ENCODE measurements around the gene PKD1L1. TPM values are rescaled to one million over a fixed set of nuclear protein-coding genes. Genes with fewer than 3 reads are reported as not detected.

PKD1L1 gene
- total RNA-seq, 4 donors from 2014 or later: 0.18 to 0.83 (median 0.44) TPM

GRCh38 chr7:47807126-47807525 lies 141.1 kb downstream of the PKD1L1 start:
- no peak for TF ChIP-seq CTCF (IDR thresholded peaks at IDR 0.05)
- TF ChIP-seq POLR2A (IDR thresholded peaks at IDR 0.05): no peak
- Histone ChIP-seq H3K36me3 (no peaks in the 10 kb centered on the region), H3K9me3 (no peaks in the 10 kb centered on the region), H3K4me1 (peaks cover 0 to 6% (median 0%) of the 10 kb centered on the region in 4 donors), H3K4me3 (no peak overlapping the region), H3K27ac (peak overlapping the region in 2 of 4 donors; percentile 35 to 62), H3K27me3 (no peaks in the 10 kb centered on the region)
- DNase-seq: no peak

GRCh38 chr7:47806701-47807103 lies 141.6 kb downstream of the PKD1L1 start:
- DNase-seq: peak in 1 of 3 donors; percentile 58
- Histone ChIP-seq H3K36me3 (no peaks in the 10 kb centered on the region), H3K9me3 (no peaks in the 10 kb centered on the region), H3K4me3 (peak overlapping the region in 1 of 4 donors; percentile 13), H3K27ac (peak overlapping the region in 2 of 4 donors; percentile 35 to 62), H3K4me1 (peaks cover 0 to 6% (median 0%) of the 10 kb centered on the region in 4 donors), H3K27me3 (no peaks in the 10 kb centered on the region)
- TF ChIP-seq CTCF (IDR thresholded peaks at IDR 0.05) (no peak), POLR2A (IDR thresholded peaks at IDR 0.05) (no peak)

GRCh38 chr7:47804767-47805545 lies 143.3 kb downstream of the PKD1L1 start:
- TF ChIP-seq CTCF (IDR thresholded peaks at IDR 0.05): no peak
- no peak for TF ChIP-seq POLR2A (IDR thresholded peaks at IDR 0.05)
- DNase-seq: no peak
- Histone ChIP-seq H3K27me3 (no peaks in the 10 kb centered on the region), H3K27ac (no peak overlapping the region), H3K36me3 (no peaks in the 10 kb centered on the region), H3K9me3 (no peaks in the 10 kb centered on the region), H3K4me1 (peaks cover 0 to 6% (median 0%) of the 10 kb centered on the region in 4 donors), H3K4me3 (no peak overlapping the region)

GRCh38 chr7:47803846-47804245 lies 144.4 kb downstream of the PKD1L1 start:
- H3K27me3 ChIP-seq: no peaks in the 10 kb centered on the region
- peaks cover 0 to 6% (median 0%) of the 10 kb centered on the region in 4 donors for H3K4me1 ChIP-seq
- no peak for TF ChIP-seq POLR2A (IDR thresholded peaks at IDR 0.05)
- DNase-seq: no peak
- H3K27ac ChIP-seq: no peak overlapping the region
- H3K9me3 ChIP-seq: no peaks in the 10 kb centered on the region
- no peak overlapping the region for H3K4me3 ChIP-seq
- no peaks in the 10 kb centered on the region for H3K36me3 ChIP-seq

GRCh38 chr7:47803025-47803424 lies 145.2 kb downstream of the PKD1L1 start:
- TF ChIP-seq CTCF (IDR thresholded peaks at IDR 0.05) (no peak), POLR2A (IDR thresholded peaks at IDR 0.05) (no peak)
- DNase-seq: no peak
- Histone ChIP-seq H3K9me3 (no peaks in the 10 kb centered on the region), H3K4me1 (peaks cover 0 to 6% (median 0%) of the 10 kb centered on the region in 4 donors), H3K27ac (no peak overlapping the region), H3K4me3 (no peak overlapping the region), H3K36me3 (no peaks in the 10 kb centered on the region), H3K27me3 (no peaks in the 10 kb centered on the region)

- Histone ChIP-seq H3K9me3 (no peaks in the 10 kb centered on the region), H3K36me3 (no peaks in the 10 kb centered on the region), H3K27me3 (no peaks in the 10 kb centered on the region), H3K27ac (no peak overlapping the region), H3K4me1 (peaks cover 0 to 6% (median 0%) of the 10 kb centered on the region in 4 donors), H3K4me3 (no peak overlapping the region)
- DNase-seq: no peak
- TF ChIP-seq CTCF (IDR thresholded peaks at IDR 0.05): no peak
- no peak for TF ChIP-seq POLR2A (IDR thresholded peaks at IDR 0.05)
Observed at GRCh38 chr7:47801423-47801822, 146.8 kb downstream of the PKD1L1 start.
